Measurements from ENCODE around the gene KDELR3.

Gene KDELR3

GRCh38 chr22:38437416-38437815 lies 30.5 kb upstream of the KDELR3 start:
- no peak for DNase-seq (ENCODE audit: low read depth in 2 of 2)

- DNase-seq (ENCODE audit: low read depth in 2 of 2), result no peak
Observed at GRCh38 chr22:38440747-38441350, 27.0 kb upstream of the KDELR3 start.

- DNase-seq (ENCODE audit: low read depth in 2 of 2), result no peak
Observed at GRCh38 chr22:38441620-38442287, 26.1 kb upstream of the KDELR3 start.

GRCh38 chr22:38442967-38443627 lies 24.8 kb upstream of the KDELR3 start:
- DNase-seq (ENCODE audit: low read depth in 2 of 2), result no peak

GRCh38 chr22:38443628-38444521 lies 24.0 kb upstream of the KDELR3 start:
- DNase-seq (ENCODE audit: low read depth in 2 of 2), result no peak

- DNase-seq (ENCODE audit: low read depth in 2 of 2), result no peak
Observed at GRCh38 chr22:38444783-38445182, 23.1 kb upstream of the KDELR3 start.

- DNase-seq (ENCODE audit: low read depth in 2 of 2), result no peak
Observed at GRCh38 chr22:38446018-38446601, 21.8 kb upstream of the KDELR3 start.

- DNase-seq (ENCODE audit: low read depth in 2 of 2), result no peak
Observed at GRCh38 chr22:38448945-38449745, 18.8 kb upstream of the KDELR3 start.

- no peak for DNase-seq (ENCODE audit: low read depth in 2 of 2)
Observed at GRCh38 chr22:38449776-38450175, 18.1 kb upstream of the KDELR3 start.

GRCh38 chr22:38450234-38450797 lies 17.6 kb upstream of the KDELR3 start:
- no peak for DNase-seq (ENCODE audit: low read depth in 2 of 2)

GRCh38 chr22:38451404-38451803 lies 16.5 kb upstream of the KDELR3 start:
- no peak for DNase-seq (ENCODE audit: low read depth in 2 of 2)

- DNase-seq (ENCODE audit: low read depth in 2 of 2), result no peak
Observed at GRCh38 chr22:38451864-38452263, 16.0 kb upstream of the KDELR3 start.

- DNase-seq (ENCODE audit: low read depth in 2 of 2), result no peak
Observed at GRCh38 chr22:38452373-38453065, 15.4 kb upstream of the KDELR3 start.

- no peak for DNase-seq (ENCODE audit: low read depth in 2 of 2)
Observed at GRCh38 chr22:38453066-38453672, 14.7 kb upstream of the KDELR3 start.

GRCh38 chr22:38453996-38454352 lies 13.9 kb upstream of the KDELR3 start:
- DNase-seq (ENCODE audit: low read depth in 2 of 2), result no peak

GRCh38 chr22:38454353-38455075 lies 13.4 kb upstream of the KDELR3 start:
- no peak for DNase-seq (ENCODE audit: low read depth in 2 of 2)

- no peak for DNase-seq (ENCODE audit: low read depth in 2 of 2)
Observed at GRCh38 chr22:38455076-38455529, 12.8 kb upstream of the KDELR3 start, which contains the start of gene KCNJ4. KCNJ4 (minus strand) TSS chr22:38455199; CDS start chr22:38428132, 27,067 bp downstream.

GRCh38 chr22:38455530-38456271 lies 12.2 kb upstream of the KDELR3 start:
- no peak for DNase-seq (ENCODE audit: low read depth in 2 of 2)
